ENCODE measurements around the gene NGF. TPM values are rescaled to one million over a fixed set of nuclear protein-coding genes. Genes with fewer than 3 reads are reported as not detected.
A peak's percentile ranks its signal among the peaks of the same experiment; 100 is the strongest.

NGF gene
- total and polyA plus RNA-seq, 2 of the 8 experiments (the other 6 are each of a cell fraction or from before 2014, with no cell fraction given) = 1.6 TPM; not detected in 1

DNA sequence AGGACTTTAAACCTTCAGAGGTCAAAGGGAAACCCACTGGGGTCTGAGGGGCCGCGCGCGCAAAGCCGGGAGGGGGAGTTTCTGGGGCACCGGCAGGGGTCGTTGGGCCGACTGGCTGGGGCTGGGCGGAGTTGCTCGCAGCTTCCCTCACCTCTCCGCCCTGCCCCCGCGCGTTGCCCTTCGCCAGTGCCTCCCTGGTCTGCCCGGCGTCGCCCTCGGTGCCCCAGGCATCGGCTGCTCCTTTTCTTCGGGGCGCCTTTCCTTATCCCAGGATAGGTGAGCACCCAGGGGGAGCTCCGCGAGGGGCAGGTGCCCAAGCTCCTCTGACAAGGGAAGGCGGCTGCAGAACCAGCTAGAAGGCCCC lies 390 bp upstream of the NGF start:
- no peak overlapping the region for H2BK15ac ChIP-seq (ENCODE audit: low read length)
- no peak overlapping the region for H3K56ac ChIP-seq (replicated peaks; ENCODE audit: insufficient read length, low read depth, low read length)
- no peaks in the 10 kb centered on the region for H3K9me3 ChIP-seq (ENCODE audit: insufficient read depth in 2 of 2, low read depth in 1 of 2, low read length in 1 of 2)
- peak overlapping the region; percentile 55 to 83 (median 72) for H3K4me3 ChIP-seq (ENCODE audit: extremely low read depth in 1 of 4, insufficient read depth in 2 of 4, low read depth in 3 of 4, low read length in 4 of 4)
- H3K79me1 ChIP-seq (ENCODE audit: low read depth, low read length) = no peaks in the 10 kb centered on the region
- no peak overlapping the region for H4K5ac ChIP-seq (ENCODE audit: insufficient read length, low read depth, low read length)
- no peak overlapping the region for H2BK5ac ChIP-seq (ENCODE audit: low read depth, low read length)
- ChIA-PET CTCF (ENCODE audit: partially characterized antibody) (interaction anchor here (0.6 to 3.4 kb wide), 13 partner anchors 10 to 429 kb away, joined by 3 to 13 read pairs (median 5); no protein-coding TSS in a partner anchor), POLR2A (ENCODE audit: partially characterized antibody) (interaction anchor here (1.0 to 1.5 kb wide), 2 partner anchors 16 to 38 kb away, joined by 3 to 4 read pairs; no protein-coding TSS in a partner anchor)
- H3K9ac ChIP-seq (replicated peaks in 1 of 4; ENCODE audit: extremely low read depth in 1 of 4, low read depth in 3 of 4, low read length in 3 of 4) = no peak overlapping the region
- H2BK20ac ChIP-seq (ENCODE audit: low read length) = no peak overlapping the region
- H3K27ac ChIP-seq (ENCODE audit: low read depth, low read length) = no peak overlapping the region
- peaks cover 0 to 2% of the 10 kb centered on the region in 2 experiments for H4K20me1 ChIP-seq (replicated peaks in 1 of 2; ENCODE audit: control insufficient read depth in 1 of 2, insufficient read depth in 2 of 2, low read length in 2 of 2)
- no peak overlapping the region for H3K14ac ChIP-seq (ENCODE audit: insufficient read length)
- H2BK12ac ChIP-seq (ENCODE audit: low read depth, low read length) = no peak overlapping the region
- no peak overlapping the region for H4K91ac ChIP-seq (replicated peaks; ENCODE audit: insufficient read length, low read length)
- DNase-seq (ENCODE audit: low read depth in 1 of 2, low spot score in 2 of 2) (no peak), FAIRE-seq (no peak)
- peaks cover 8% of the 10 kb centered on the region; the same call in 1 of the 2 replicates for H3K23me2 ChIP-seq (ENCODE audit: low read depth, low read length)
- TF ChIP-seq SIX5 (IDR thresholded peaks at IDR 0.05; ENCODE audit: low read depth, low read length) (no peak), EZH2 (IDR thresholded peaks at IDR 0.05; ENCODE audit: low read depth, low read length, severe bottlenecking) (peak; percentile 26)
- TF ChIP-seq, protein P1, sequence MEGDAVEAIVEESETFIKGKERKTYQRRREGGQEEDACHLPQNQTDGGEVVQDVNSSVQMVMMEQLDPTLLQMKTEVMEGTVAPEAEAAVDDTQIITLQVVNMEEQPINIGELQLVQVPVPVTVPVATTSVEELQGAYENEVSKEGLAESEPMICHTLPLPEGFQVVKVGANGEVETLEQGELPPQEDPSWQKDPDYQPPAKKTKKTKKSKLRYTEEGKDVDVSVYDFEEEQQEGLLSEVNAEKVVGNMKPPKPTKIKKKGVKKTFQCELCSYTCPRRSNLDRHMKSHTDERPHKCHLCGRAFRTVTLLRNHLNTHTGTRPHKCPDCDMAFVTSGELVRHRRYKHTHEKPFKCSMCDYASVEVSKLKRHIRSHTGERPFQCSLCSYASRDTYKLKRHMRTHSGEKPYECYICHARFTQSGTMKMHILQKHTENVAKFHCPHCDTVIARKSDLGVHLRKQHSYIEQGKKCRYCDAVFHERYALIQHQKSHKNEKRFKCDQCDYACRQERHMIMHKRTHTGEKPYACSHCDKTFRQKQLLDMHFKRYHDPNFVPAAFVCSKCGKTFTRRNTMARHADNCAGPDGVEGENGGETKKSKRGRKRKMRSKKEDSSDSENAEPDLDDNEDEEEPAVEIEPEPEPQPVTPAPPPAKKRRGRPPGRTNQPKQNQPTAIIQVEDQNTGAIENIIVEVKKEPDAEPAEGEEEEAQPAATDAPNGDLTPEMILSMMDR (IDR thresholded peaks at IDR 0.05; ENCODE audit: control extremely low read depth in 1 of 3, insufficient read depth in 1 of 3, low read depth in 1 of 3, low read length in 3 of 3) = peak in 1 of 3 experiments; percentile 10; a peak in 1 of 4 replicates
- peaks cover 7 to 38% (median 29%) of the 10 kb centered on the region in 4 experiments for H3K27me3 ChIP-seq (replicated peaks in 1 of 4; ENCODE audit: control insufficient read depth in 3 of 4, extremely low read depth in 1 of 4, insufficient read depth in 3 of 4, low read length in 3 of 4)
- no peak overlapping the region for H2BK120ac ChIP-seq (replicated peaks; ENCODE audit: low read depth, low read length)
- 1% methylated on average over 23 of the region's 25 CpGs; no CpG with 5 or more reads in 1 of the 2 experiments for WGBS, 2 experiments (ENCODE audit: extremely low coverage in 1 of 2, insufficient coverage in 1 of 2, insufficient read length in 1 of 2, insufficient replicate concordance in 2 of 2, low coverage in 1 of 2, low lambda C conversion rate in 2 of 2, missing lambda C conversion rate in 1 of 2)
- no peak overlapping the region for H3K4ac ChIP-seq (replicated peaks; ENCODE audit: insufficient read length, low read depth, low read length)
- peak overlapping the region; percentile 65 to 99 for H3K4me2 ChIP-seq (ENCODE audit: insufficient read depth in 1 of 2, low read depth in 2 of 2, low read length in 2 of 2)
- H3K23ac ChIP-seq (ENCODE audit: insufficient read length) = no peak overlapping the region
- H3K79me2 ChIP-seq (ENCODE audit: control insufficient read depth in 1 of 2, insufficient read depth in 2 of 2, low read length in 2 of 2) = no peaks in the 10 kb centered on the region
- H3K18ac ChIP-seq (ENCODE audit: extremely low read depth, low read length) = no peak overlapping the region
- H2AFZ ChIP-seq (ENCODE audit: low read length) = no peak overlapping the region
- H2AK5ac ChIP-seq (ENCODE audit: low read depth, low read length) = no peak overlapping the region
- peaks cover 0 to 7% (median 0%) of the 10 kb centered on the region in 4 experiments; a peak in 4 of 7 replicates for H3K4me1 ChIP-seq (replicated peaks in 1 of 4; ENCODE audit: control insufficient read depth in 3 of 4, insufficient read depth in 4 of 4, low read length in 3 of 4)
- peak overlapping the region; percentile 22; the same call in 1 of the 2 replicates for H4K8ac ChIP-seq (ENCODE audit: extremely low read depth, insufficient read depth, low read length)
- no peaks in the 10 kb centered on the region for H3K36me3 ChIP-seq (ENCODE audit: control insufficient read depth in 2 of 4, insufficient read depth in 4 of 4, low read length in 3 of 4)

Data from H1 (cell line).